Measurements from ENCODE around the gene MORN4. TPM values are rescaled to one million over a fixed set of nuclear protein-coding genes. Genes with fewer than 3 reads are reported as not detected.
A peak's percentile ranks its signal among the peaks of the same experiment; 100 is the strongest.

The MORN4 gene
- total and polyA plus RNA-seq, 9 of the 15 experiments (the other 6 are each of a cell fraction or from before 2014, with no cell fraction given) = 8.3 to 23.9 (median 11.7) TPM

DNA sequence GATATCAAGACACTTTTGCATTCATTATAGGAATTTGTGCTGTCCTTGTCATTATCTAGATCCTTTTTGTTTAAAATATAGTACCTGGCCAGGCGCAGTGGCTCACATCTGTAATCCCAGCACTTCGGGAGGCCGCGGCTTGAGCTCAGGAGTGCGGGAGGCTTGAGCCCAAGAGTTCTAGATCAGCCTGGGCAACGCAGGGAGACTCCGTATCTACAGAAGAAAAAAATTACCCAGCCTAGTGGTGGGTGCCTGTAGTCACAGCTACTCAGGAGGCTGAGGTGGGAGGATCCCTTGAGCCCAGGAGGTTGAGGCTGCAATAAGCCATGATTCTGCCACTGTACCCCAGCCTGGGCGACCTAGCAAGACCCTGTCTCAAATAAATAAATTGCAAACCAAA lies 621 bp upstream of the MORN4 start (continued):
- TF ChIP-seq YY1 (IDR thresholded peaks at IDR 0.05; ENCODE audit: borderline replicate concordance in 1 of 3, control insufficient read depth in 1 of 3, extremely low read depth in 1 of 3, insufficient read depth in 3 of 3, insufficient read length in 1 of 3, insufficient replicate concordance in 2 of 3, low read depth in 1 of 3, low read length in 2 of 3) = no peak
- TF ChIP-seq ZNF785 (CRISPR knock-in tag; IDR thresholded peaks at IDR 0.05) = no peak
- TF ChIP-seq ETV6 (IDR thresholded peaks at IDR 0.05; ENCODE audit: borderline replicate concordance in 1 of 2, low read depth in 2 of 2, low read length in 1 of 2) = no peak
- no peak for TF ChIP-seq ETV6 (CRISPR knock-in tag; IDR thresholded peaks at IDR 0.05; ENCODE audit: borderline replicate concordance)
- TF ChIP-seq, protein P1, sequence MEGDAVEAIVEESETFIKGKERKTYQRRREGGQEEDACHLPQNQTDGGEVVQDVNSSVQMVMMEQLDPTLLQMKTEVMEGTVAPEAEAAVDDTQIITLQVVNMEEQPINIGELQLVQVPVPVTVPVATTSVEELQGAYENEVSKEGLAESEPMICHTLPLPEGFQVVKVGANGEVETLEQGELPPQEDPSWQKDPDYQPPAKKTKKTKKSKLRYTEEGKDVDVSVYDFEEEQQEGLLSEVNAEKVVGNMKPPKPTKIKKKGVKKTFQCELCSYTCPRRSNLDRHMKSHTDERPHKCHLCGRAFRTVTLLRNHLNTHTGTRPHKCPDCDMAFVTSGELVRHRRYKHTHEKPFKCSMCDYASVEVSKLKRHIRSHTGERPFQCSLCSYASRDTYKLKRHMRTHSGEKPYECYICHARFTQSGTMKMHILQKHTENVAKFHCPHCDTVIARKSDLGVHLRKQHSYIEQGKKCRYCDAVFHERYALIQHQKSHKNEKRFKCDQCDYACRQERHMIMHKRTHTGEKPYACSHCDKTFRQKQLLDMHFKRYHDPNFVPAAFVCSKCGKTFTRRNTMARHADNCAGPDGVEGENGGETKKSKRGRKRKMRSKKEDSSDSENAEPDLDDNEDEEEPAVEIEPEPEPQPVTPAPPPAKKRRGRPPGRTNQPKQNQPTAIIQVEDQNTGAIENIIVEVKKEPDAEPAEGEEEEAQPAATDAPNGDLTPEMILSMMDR (IDR thresholded peaks at IDR 0.05 in 2 of 3, conservative IDR thresholded peaks at IDR 0.05 in 1 of 3; ENCODE audit: insufficient read depth in 2 of 3, low read depth in 1 of 3, low read length in 3 of 3) = peak; percentile 29 to 44 (median 33); a peak in 4 of 6 replicates
- TF ChIP-seq, protein P2, sequence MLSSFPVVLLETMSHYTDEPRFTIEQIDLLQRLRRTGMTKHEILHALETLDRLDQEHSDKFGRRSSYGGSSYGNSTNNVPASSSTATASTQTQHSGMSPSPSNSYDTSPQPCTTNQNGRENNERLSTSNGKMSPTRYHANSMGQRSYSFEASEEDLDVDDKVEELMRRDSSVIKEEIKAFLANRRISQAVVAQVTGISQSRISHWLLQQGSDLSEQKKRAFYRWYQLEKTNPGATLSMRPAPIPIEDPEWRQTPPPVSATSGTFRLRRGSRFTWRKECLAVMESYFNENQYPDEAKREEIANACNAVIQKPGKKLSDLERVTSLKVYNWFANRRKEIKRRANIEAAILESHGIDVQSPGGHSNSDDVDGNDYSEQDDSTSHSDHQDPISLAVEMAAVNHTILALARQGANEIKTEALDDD (IDR thresholded peaks at IDR 0.05) = no peak
- TF ChIP-seq PHTF2 (CRISPR knock-in tag; IDR thresholded peaks at IDR 0.05) = no peak
- TF ChIP-seq SNIP1 (IDR thresholded peaks at IDR 0.05; ENCODE audit: low read depth) = no peak
- TF ChIP-seq, protein P3, sequence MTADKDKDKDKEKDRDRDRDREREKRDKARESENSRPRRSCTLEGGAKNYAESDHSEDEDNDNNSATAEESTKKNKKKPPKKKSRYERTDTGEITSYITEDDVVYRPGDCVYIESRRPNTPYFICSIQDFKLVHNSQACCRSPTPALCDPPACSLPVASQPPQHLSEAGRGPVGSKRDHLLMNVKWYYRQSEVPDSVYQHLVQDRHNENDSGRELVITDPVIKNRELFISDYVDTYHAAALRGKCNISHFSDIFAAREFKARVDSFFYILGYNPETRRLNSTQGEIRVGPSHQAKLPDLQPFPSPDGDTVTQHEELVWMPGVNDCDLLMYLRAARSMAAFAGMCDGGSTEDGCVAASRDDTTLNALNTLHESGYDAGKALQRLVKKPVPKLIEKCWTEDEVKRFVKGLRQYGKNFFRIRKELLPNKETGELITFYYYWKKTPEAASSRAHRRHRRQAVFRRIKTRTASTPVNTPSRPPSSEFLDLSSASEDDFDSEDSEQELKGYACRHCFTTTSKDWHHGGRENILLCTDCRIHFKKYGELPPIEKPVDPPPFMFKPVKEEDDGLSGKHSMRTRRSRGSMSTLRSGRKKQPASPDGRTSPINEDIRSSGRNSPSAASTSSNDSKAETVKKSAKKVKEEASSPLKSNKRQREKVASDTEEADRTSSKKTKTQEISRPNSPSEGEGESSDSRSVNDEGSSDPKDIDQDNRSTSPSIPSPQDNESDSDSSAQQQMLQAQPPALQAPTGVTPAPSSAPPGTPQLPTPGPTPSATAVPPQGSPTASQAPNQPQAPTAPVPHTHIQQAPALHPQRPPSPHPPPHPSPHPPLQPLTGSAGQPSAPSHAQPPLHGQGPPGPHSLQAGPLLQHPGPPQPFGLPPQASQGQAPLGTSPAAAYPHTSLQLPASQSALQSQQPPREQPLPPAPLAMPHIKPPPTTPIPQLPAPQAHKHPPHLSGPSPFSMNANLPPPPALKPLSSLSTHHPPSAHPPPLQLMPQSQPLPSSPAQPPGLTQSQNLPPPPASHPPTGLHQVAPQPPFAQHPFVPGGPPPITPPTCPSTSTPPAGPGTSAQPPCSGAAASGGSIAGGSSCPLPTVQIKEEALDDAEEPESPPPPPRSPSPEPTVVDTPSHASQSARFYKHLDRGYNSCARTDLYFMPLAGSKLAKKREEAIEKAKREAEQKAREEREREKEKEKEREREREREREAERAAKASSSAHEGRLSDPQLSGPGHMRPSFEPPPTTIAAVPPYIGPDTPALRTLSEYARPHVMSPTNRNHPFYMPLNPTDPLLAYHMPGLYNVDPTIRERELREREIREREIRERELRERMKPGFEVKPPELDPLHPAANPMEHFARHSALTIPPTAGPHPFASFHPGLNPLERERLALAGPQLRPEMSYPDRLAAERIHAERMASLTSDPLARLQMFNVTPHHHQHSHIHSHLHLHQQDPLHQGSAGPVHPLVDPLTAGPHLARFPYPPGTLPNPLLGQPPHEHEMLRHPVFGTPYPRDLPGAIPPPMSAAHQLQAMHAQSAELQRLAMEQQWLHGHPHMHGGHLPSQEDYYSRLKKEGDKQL (CRISPR knock-in tag; IDR thresholded peaks at IDR 0.05; ENCODE audit: borderline replicate concordance) = no peak
- TF ChIP-seq SMARCA5 (IDR thresholded peaks at IDR 0.05) = 0 out of 2 replicates have a peak, but pooled peaks have one; percentile 32
- TF ChIP-seq KHSRP (IDR thresholded peaks at IDR 0.05) = no peak
- TF ChIP-seq, protein P4, sequence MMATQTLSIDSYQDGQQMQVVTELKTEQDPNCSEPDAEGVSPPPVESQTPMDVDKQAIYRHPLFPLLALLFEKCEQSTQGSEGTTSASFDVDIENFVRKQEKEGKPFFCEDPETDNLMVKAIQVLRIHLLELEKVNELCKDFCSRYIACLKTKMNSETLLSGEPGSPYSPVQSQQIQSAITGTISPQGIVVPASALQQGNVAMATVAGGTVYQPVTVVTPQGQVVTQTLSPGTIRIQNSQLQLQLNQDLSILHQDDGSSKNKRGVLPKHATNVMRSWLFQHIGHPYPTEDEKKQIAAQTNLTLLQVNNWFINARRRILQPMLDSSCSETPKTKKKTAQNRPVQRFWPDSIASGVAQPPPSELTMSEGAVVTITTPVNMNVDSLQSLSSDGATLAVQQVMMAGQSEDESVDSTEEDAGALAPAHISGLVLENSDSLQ (IDR thresholded peaks at IDR 0.05) = no peak
- 0 out of 2 replicates have a peak, but pooled peaks have one; percentile 6 for TF ChIP-seq GABPB1 (CRISPR knock-in tag; IDR thresholded peaks at IDR 0.05)
- no peak for TF ChIP-seq DMBX1 (CRISPR knock-in tag; IDR thresholded peaks at IDR 0.05; ENCODE audit: borderline replicate concordance)
- peak; percentile 44 to 49; a peak in 2 of 4 replicates for TF ChIP-seq KDM1A (IDR thresholded peaks at IDR 0.05)
